NCI-H446 treated with DMSO at 0.1 percent for 48 hours (cell line): Measurements from ENCODE around the gene FAM13A.
"Not testable (repeated sequence)": the region's sequence is repeated elsewhere in the genome, so short reads cannot be mapped to it uniquely, and the experiment has no call there.

Experiments
- DNase-seq: peaks from one replicate; lab custom pipeline; 2025; lab: John Stamatoyannopoulos, UW

Gene FAM13A

GRCh38 chr4:88999392-88999930 lies 57.5 kb downstream of the FAM13A start:
- DNase-seq = no peak

DNA sequence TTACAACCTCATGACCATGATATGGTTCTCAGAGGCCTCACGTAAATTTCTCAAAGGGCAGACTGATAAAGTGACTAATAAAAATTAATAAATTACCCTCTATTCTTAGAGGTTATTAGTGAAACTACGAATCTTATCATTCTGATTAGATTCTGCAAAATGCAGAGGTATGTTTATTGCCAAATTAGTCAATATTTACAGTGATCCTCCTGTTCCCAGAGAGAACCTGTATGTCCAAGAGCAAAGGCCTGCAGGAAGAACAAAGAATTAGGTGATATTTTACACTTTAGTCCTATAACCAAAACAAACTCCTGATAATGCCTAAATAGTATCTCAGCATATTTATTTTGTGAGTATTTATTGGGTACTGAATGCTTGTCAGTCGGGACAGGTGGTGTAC lies 58.1 kb downstream of the FAM13A start:
- DNase-seq = no peak

GRCh38 chr4:88998001-88998400 lies 59.0 kb downstream of the FAM13A start:
- no peak for DNase-seq

- DNase-seq = no peak
These were observed 61.1 kb downstream of the FAM13A start for GRCh38 chr4:88995874-88996273.

GRCh38 chr4:88995257-88995656 lies 61.7 kb downstream of the FAM13A start:
- not testable (repeated sequence) for DNase-seq

- no peak for DNase-seq
These were observed 63.7 kb downstream of the FAM13A start for GRCh38 chr4:88993246-88993645.

DNA sequence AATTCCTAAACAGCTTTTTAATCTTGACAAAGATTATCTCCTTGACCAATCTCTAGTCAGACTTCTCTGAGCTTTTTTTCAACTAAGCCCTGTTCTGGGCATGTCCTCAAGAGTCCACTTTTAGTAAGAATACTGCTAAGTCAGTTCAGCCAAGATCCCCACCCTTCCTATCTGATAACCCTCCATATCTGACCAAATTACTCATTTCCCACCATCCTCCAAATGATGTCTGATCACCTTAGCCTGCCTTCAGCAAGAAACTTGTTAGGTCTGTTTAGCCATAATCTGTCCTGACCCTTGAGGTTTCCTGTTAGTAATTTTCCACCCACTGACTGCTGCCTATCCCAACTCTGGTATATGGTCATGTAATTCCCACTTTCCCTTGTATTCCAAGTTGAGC lies 65.2 kb downstream of the FAM13A start:
- DNase-seq = no peak

GRCh38 chr4:88989990-88990389 lies 67.0 kb downstream of the FAM13A start:
- peak; percentile 31 for DNase-seq

GRCh38 chr4:88985088-88985773 lies 71.8 kb downstream of the FAM13A start:
- DNase-seq = no peak

GRCh38 chr4:88982757-88983156 lies 74.2 kb downstream of the FAM13A start:
- no peak for DNase-seq

DNA sequence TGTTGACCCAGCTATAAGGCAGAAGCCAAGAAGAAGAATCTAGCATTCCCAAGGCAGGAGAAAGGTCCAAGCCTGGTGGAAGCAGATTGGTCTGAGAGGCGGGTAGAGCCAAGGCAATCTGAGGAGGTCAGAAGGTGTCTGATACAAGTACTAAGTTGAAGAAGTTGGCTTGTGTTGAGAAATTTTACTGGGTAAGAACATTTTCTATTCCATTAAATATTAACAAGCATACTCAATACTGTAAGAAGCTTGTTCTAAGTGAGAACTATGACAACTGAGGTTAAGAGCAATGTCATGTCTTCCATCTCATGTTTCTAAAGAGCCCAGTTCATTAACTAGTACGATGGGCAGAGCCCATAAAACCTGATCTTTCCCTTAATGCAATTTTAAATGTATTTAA lies 75.0 kb downstream of the FAM13A start:
- no peak for DNase-seq

DNA sequence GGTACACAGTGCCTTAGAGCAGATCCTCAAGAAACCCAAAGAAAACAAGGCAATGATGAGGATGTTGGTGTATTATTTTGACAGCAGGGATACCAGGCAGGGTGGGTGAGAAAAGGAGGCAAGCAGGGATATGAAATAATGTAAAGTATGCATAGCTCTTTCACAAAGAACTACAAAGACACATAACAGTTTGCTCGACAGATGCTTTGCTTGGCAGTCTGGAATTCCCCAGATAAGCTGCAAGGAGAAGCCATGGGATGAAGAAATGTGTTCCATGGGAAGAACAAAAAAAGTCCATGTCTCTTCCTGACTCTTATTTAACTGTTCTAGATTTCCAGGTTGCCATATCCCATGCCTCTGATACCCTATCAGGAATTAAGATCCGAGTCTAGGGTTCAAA lies 75.4 kb downstream of the FAM13A start:
- DNase-seq = no peak

GRCh38 chr4:88979276-88979675 lies 77.7 kb downstream of the FAM13A start:
- no peak for DNase-seq

- no peak for DNase-seq
These were observed 80.3 kb downstream of the FAM13A start for GRCh38 chr4:88976775-88977035.

DNA sequence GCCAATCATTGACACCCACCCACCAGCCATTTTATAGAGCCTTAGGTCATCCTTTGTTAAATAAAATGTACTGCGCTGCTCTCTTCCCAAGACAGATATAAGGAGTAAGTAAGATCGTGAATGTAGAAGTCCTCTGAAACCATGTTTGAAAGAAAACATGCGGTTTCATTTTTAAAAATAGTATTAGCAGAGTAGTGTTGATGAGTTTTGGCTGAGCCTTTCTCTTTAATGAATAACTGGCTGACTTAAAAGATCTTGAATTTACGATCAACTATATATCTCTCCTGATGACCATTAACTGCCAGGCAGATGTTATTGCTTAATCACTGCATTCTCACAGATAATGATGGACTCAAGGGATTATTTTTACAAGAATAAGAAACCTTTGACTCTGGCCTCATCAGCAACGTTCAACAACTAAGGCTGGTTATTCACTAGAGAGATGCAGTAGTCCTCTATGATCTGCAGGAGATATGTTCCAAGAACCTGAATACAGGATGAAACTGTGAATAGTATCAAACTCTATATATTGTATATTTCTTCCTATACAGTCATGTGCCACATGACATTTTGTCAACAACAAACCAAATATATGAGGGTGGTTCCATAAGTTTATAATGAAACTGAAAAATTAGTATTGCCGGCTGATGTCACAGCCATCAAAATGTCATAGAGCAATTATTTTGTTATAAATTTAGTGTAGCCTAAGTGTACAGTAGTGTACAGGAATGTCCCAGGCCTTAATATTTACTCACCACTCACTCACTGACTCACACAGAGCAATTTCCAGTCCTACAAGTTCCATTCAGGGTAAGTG lies 80.8 kb downstream of the FAM13A start:
- no peak for DNase-seq

- DNase-seq = no peak
These were observed 85.4 kb downstream of the FAM13A start for GRCh38 chr4:88971536-88971935.

- DNase-seq = no peak
These were observed 87.2 kb downstream of the FAM13A start for GRCh38 chr4:88969746-88970145.

GRCh38 chr4:88969271-88969670 lies 87.7 kb downstream of the FAM13A start:
- peak; percentile 25 for DNase-seq

- DNase-seq = no peak
These were observed 89.1 kb downstream of the FAM13A start for GRCh38 chr4:88967883-88968331.

- no peak for DNase-seq
These were observed 91.9 kb downstream of the FAM13A start for GRCh38 chr4:88965053-88965452.

- DNase-seq = no peak
These were observed 92.5 kb downstream of the FAM13A start for GRCh38 chr4:88964450-88964849.

GRCh38 chr4:88963817-88964216 lies 93.2 kb downstream of the FAM13A start:
- DNase-seq = no peak

DNA sequence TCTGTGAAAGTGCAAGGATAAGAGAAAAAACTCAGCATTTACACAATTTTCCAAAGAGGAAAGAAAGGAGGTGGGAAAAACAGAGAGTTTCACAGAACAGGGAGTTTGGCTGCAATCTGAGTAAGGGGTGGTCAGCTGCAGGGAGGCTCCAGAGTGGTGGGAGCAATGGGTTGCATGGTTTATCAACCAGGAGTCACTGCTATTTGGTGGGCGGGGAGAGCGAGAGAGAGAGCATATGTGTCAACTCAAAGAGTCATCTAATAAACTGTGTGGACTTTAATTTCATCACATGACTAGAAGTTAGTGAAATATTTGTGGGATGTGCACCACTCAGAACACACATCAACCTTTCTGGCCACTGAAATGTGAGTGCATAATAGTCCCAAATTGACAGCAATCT lies 94.6 kb downstream of the FAM13A start:
- no peak for DNase-seq

GRCh38 chr4:88960576-88960975 lies 96.4 kb downstream of the FAM13A start:
- DNase-seq = no peak
